ENCODE results near the gene STK32C. TPM values are rescaled to one million over a fixed set of nuclear protein-coding genes. Genes with fewer than 3 reads are reported as not detected.

STK32C gene
- total and polyA plus RNA-seq, 10 donors = 9.6 to 27.8 (median 15.7) TPM

- H3K27me3 ChIP-seq (replicated peaks in 1 of 7) = peaks cover 0 to 38% (median 2%) of the 10 kb centered on the region in 7 donors
- DNase-seq = peak; percentile 70
Measured at GRCh38 chr10:132170561-132171361, 137.0 kb downstream of the STK32C start.

DNA sequence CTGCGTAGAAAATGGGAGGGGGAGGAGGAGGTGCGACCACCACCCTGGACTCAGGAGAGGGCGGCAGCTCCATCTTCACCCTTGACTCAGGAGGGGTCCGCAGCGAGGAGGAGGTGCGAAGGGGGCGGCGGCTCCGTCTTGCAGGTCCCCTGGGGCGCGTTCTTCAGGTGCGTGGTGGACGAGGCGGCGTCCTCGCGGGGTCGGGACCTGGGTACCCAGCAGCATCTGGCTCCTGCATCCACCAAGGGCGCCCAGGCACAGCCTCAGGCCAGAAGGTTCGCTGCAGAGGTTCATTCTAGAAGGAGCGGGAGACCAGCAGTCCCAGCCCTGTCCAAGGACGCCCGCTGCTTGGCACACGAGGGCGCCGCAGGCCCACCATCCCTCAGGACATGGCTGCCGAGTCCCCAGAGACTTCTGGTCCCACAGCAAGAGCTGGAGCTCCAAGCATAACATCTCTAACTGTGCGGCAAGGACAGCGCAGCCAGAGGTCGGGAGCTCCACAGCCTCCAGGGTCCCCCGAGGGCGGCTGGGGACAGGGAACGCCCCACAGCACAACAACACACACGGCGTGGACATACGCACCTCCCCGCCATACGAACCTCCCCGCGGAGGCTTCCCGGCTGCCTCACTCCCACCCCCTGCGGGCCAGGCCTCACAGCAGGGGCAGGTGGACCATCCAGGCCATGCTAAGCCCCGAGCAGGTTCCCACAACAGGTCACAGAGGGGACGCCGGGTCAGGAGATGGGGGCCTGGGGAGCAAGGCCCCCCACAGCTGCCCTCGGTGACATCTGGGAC lies 137.8 kb downstream of the STK32C start:
- 83 to 94% (median 86%) methylated on average over 17 to 46 of the region's 46 CpGs for WGBS, 5 donors
- no peak overlapping the region for H3K4me3 ChIP-seq

More at GRCh38 chr10:132170561-132171361, 137.0 kb downstream of the STK32C start:
- H3K4me3 ChIP-seq = no peak overlapping the region
- H3K9me3 ChIP-seq = no peaks in the 10 kb centered on the region
- intact Hi-C loops (cut with DNase I; ENCODE audit: low total_unique reads) = no loop called here
- H3K4me1 ChIP-seq = peaks cover 0 to 1% (median 0%) of the 10 kb centered on the region in 6 donors
- no peak overlapping the region for H3K27ac ChIP-seq
- no peak for TF ChIP-seq POLR2AphosphoS5 (IDR thresholded peaks at IDR 0.05)
- no peak for TF ChIP-seq CTCF (IDR thresholded peaks at IDR 0.05 in 8 of 11, conservative IDR thresholded peaks at IDR 0.05 in 3 of 11)
- TF ChIP-seq POLR2A (IDR thresholded peaks at IDR 0.05) = no peak
- H3K36me3 ChIP-seq = peaks cover 0 to 13% (median 0%) of the 10 kb centered on the region in 6 donors
- 72 to 78% (median 75%) methylated on average over 25 to 36 of the region's 36 CpGs for WGBS, 5 donors

GRCh38 chr10:132169031-132169765 lies 138.6 kb downstream of the STK32C start:
- Histone ChIP-seq H3K27me3 (replicated peaks in 1 of 7) (peaks cover 0 to 46% (median 0%) of the 10 kb centered on the region in 7 donors), H3K27ac (no peak overlapping the region), H3K4me3 (no peak overlapping the region), H3K36me3 (peaks cover 0 to 13% (median 0%) of the 10 kb centered on the region in 6 donors), H3K4me1 (peaks cover 0 to 5% (median 0%) of the 10 kb centered on the region in 6 donors), H3K9me3 (no peaks in the 10 kb centered on the region)
- DNase-seq = peak; percentile 68
- 87 to 91% (median 89%) methylated on average over 28 to 42 of the region's 42 CpGs for WGBS, 5 donors
- intact Hi-C loops (cut with DNase I; ENCODE audit: low total_unique reads) = no loop called here
- TF ChIP-seq POLR2AphosphoS5 (IDR thresholded peaks at IDR 0.05) = no peak
- TF ChIP-seq POLR2A (IDR thresholded peaks at IDR 0.05) = no peak
- no peak for TF ChIP-seq CTCF (IDR thresholded peaks at IDR 0.05 in 8 of 11, conservative IDR thresholded peaks at IDR 0.05 in 3 of 11)

More for the DNA sequence above, 137.8 kb downstream of the STK32C start:
- peak; percentile 70 for DNase-seq
- Histone ChIP-seq H3K4me1 (peaks cover 0 to under 1% (median 0%) of the 10 kb centered on the region in 6 donors), H3K9me3 (no peaks in the 10 kb centered on the region), H3K27me3 (replicated peaks in 1 of 7) (peaks cover 0 to 38% (median 0%) of the 10 kb centered on the region in 7 donors), H3K36me3 (peaks cover 0 to 13% (median 0%) of the 10 kb centered on the region in 6 donors), H3K27ac (no peak overlapping the region)
- no peak for TF ChIP-seq POLR2A (IDR thresholded peaks at IDR 0.05)
- no peak for TF ChIP-seq POLR2AphosphoS5 (IDR thresholded peaks at IDR 0.05)
- no peak for TF ChIP-seq CTCF (IDR thresholded peaks at IDR 0.05 in 8 of 11, conservative IDR thresholded peaks at IDR 0.05 in 3 of 11)
- intact Hi-C loops (cut with DNase I; ENCODE audit: low total_unique reads) = no loop called here

Data from spleen (tissue), 11 donors.